ENCODE measurements around the gene MARVELD3. TPM values are rescaled to one million over a fixed set of nuclear protein-coding genes. Genes with fewer than 3 reads are reported as not detected.

The MARVELD3 gene
- total RNA-seq, 1 experiment from 2014 or later = 27.0 TPM

DNA sequence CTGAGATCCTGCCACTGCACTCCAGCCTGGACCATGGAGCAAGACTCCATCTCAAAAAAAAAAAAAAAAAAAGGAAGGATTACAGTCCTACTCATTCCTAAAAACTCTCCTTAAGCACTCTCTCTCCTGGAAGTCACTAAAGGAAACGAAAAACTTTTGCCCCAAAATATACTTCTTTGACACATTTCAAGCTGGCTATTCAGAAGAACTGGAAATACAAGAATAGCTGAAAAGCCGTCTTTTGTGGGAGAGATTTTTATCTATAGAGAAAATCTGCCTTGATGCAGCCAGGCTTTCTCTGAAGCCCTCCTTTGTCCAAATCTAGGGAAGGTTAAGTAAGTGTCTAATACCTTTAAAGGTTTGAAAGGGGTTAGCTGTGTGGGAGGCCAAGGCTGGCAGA, 16.9 kb upstream of the MARVELD3 start:
- no peak overlapping the region for H3K23ac ChIP-seq (ENCODE audit: insufficient read length, low read depth, low read length)
- H3K27me3 ChIP-seq (ENCODE audit: insufficient read depth, low read length) = no peaks in the 10 kb centered on the region
- no peaks in the 10 kb centered on the region for H3K23me2 ChIP-seq (ENCODE audit: insufficient read length, low read depth, low read length, poor library complexity, severe bottlenecking)
- H3K4me2 ChIP-seq (ENCODE audit: insufficient read depth, insufficient read length, low read length) = no peak overlapping the region
- no peak overlapping the region for H3K56ac ChIP-seq (ENCODE audit: insufficient read length, low read depth, low read length)
- H2BK15ac ChIP-seq (ENCODE audit: low read depth, low read length) = no peak overlapping the region
- no peak for TF ChIP-seq CTCF (conservative IDR thresholded peaks at IDR 0.05)
- H3K14ac ChIP-seq (ENCODE audit: insufficient read depth, low read length) = no peak overlapping the region
- no peak overlapping the region for H4K8ac ChIP-seq (replicated peaks; ENCODE audit: insufficient read length, low read depth, low read length)
- H3K36me3 Mint-ChIP-seq (ENCODE audit: insufficient read depth in 1 of 3, low read depth in 3 of 3) = no peaks in the 10 kb centered on the region
- no peak overlapping the region for H3T11ph ChIP-seq (ENCODE audit: low read length)
- no peak overlapping the region for H2AK5ac ChIP-seq (ENCODE audit: insufficient read length, low read length)
- H3K9ac ChIP-seq (ENCODE audit: extremely low read depth, insufficient read length, low read length) = no peak overlapping the region
- H4K20me1 ChIP-seq (ENCODE audit: control insufficient read depth, insufficient read depth, insufficient read length) = no peaks in the 10 kb centered on the region
- no peak overlapping the region for H4K91ac ChIP-seq (ENCODE audit: insufficient read length, low read depth, low read length)
- no peak overlapping the region for H3K4me3 Mint-ChIP-seq
- H2BK120ac ChIP-seq (ENCODE audit: low read depth, low read length, poor library complexity, severe bottlenecking) = no peak overlapping the region
- no peak overlapping the region for H3K27ac Mint-ChIP-seq
- no peak overlapping the region for H2BK5ac ChIP-seq (ENCODE audit: insufficient read length, low read length)
- no peak overlapping the region for H2BK20ac ChIP-seq (ENCODE audit: low read depth, low read length, poor library complexity, severe bottlenecking)
- DNase-seq = no peak
- H3K9me3 Mint-ChIP-seq = no peaks in the 10 kb centered on the region; a peak in 1 of 5 replicates
- H3K4me1 Mint-ChIP-seq = peaks cover 6 to 11% of the 10 kb centered on the region in 2 experiments
- no peaks in the 10 kb centered on the region for H3K79me1 ChIP-seq (ENCODE audit: insufficient read depth, low read depth, low read length, poor library complexity, severe bottlenecking)
- no peak overlapping the region for H4K5ac ChIP-seq (ENCODE audit: insufficient read length, low read depth, low read length)
- no peak overlapping the region for H2AFZ ChIP-seq (ENCODE audit: low read length)
- no peaks in the 10 kb centered on the region for H3K9me3 ChIP-seq (ENCODE audit: control insufficient read depth, low read depth, low read length)
- no peak overlapping the region for H3K4ac ChIP-seq (ENCODE audit: low read depth, low read length)
- no peaks in the 10 kb centered on the region for H3K79me2 ChIP-seq (ENCODE audit: insufficient read depth, low read length)
- no peaks in the 10 kb centered on the region for H3K4me1 ChIP-seq (ENCODE audit: insufficient read depth, low read length)
- H3K18ac ChIP-seq (ENCODE audit: insufficient read length, low read depth, low read length) = no peak overlapping the region
- no peaks in the 10 kb centered on the region for H3K27me3 Mint-ChIP-seq (ENCODE audit: low read depth)
- no CpG with 5 or more reads among the region's 2 CpGs for WGBS (ENCODE audit: extremely low coverage, insufficient read length, low lambda C conversion rate)
- no peak overlapping the region for H2BK12ac ChIP-seq (ENCODE audit: insufficient read length, low read depth, low read length)
- H3K27ac ChIP-seq (ENCODE audit: insufficient read length, low read depth, low read length) = no peak overlapping the region

Data from H9 (cell line).